Caco-2 (cell line): ENCODE measurements around the gene BNIP5. TPM values are rescaled to one million over a fixed set of nuclear protein-coding genes. Genes with fewer than 3 reads are reported as not detected.
A peak's percentile ranks its signal among the peaks of the same experiment; 100 is the strongest.

Experiments
- BruUV-seq: library from RNA; stranded (reverse); fragments of 400-500 nt; replicated peaks from 2 replicates; lab custom pipeline; 2021; lab: Mats Ljungman, UMichigan
- CTCF ChIA-PET: fragments of 300-600 bp; sonication (Branson Sonifier 250); formaldehyde crosslinking; loops from one replicate; lab custom pipeline; 2022; ENCODE audit warnings: antibody characterized with exemption; lab: Charles Lee
- POLR2A ChIA-PET: fragments of 300-600 bp; sonication (Branson Sonifier 250); formaldehyde crosslinking; loops from one replicate; lab custom pipeline; 2022; ENCODE audit warnings: antibody characterized with exemption; lab: Charles Lee
- DNase-seq, 2 experiments: peaks; one replicate each; pipeline versions ENCODE4 v3.0.0 to v3.0.0-alpha.2; 2020 to 2022
- H3K27me3 ChIP-seq: replicated peaks from 2 replicates; pipeline ENCODE4 v1.6.0; 2011; ENCODE audit warnings: low read length; ENCODE audit not compliant: control insufficient read depth, insufficient read depth
- H3K36me3 ChIP-seq: 2 replicates; pipeline ENCODE4 v1.5.1; 2011; ENCODE audit warnings: low read length; ENCODE audit not compliant: control insufficient read depth, insufficient read depth
- H3K4me1 ChIP-seq: fragments of 250-450 bp; sonication (Bioruptor Pico); 2 replicates; pipeline ENCODE4 v1.5.1; 2020; ENCODE audit warnings: mild to moderate bottlenecking
- H3K4me3 ChIP-seq: 2 replicates; pipeline ENCODE4 v1.5.1; 2011; ENCODE audit warnings: low read depth, mild to moderate bottlenecking, control low read depth, low read length
- H3K9me3 ChIP-seq: fragments of 250-450 bp; sonication (Bioruptor Pico); 2 replicates; pipeline ENCODE4 v1.5.1; 2020; ENCODE audit warnings: mild to moderate bottlenecking, moderate library complexity
- H3K27ac Mint-ChIP-seq: one replicate; pipeline ENCODE4 v1.8.0; 2022; ENCODE audit warnings: mixed read lengths; ENCODE audit not compliant: unreplicated experiment
- H3K27me3 Mint-ChIP-seq: one replicate; pipeline ENCODE4 v1.8.0; 2022; ENCODE audit warnings: mixed read lengths; ENCODE audit not compliant: insufficient read depth, unreplicated experiment
- H3K36me3 Mint-ChIP-seq: one replicate; pipeline ENCODE4 v1.8.0; 2022; ENCODE audit warnings: mild to moderate bottlenecking, mixed read lengths; ENCODE audit not compliant: insufficient read depth, unreplicated experiment
- H3K4me1 Mint-ChIP-seq: one replicate; pipeline ENCODE4 v1.8.0; 2022; ENCODE audit warnings: low read depth, mixed read lengths; ENCODE audit not compliant: unreplicated experiment
- H3K4me3 Mint-ChIP-seq: one replicate; pipeline ENCODE4 v1.8.0; 2022; ENCODE audit warnings: mild to moderate bottlenecking, moderate library complexity, mixed read lengths; ENCODE audit not compliant: unreplicated experiment
- H3K9me3 Mint-ChIP-seq: one replicate; pipeline ENCODE4 v1.8.0; 2022; ENCODE audit warnings: mixed read lengths; ENCODE audit not compliant: unreplicated experiment
- CTCF ChIP-seq, 2 experiments: fragments of 200-600 bp in 1 of 2; IDR thresholded peaks; 1 replicate in 1 of 2; 2 replicates in 1 of 2; pipeline versions ENCODE4 v1.5.1 to v1.8.0; 2011 to 2022; ENCODE audit warnings: antibody characterized with exemption in 1 of 2, control low read depth in 1 of 2, inconsistent platforms in 1 of 2, low read depth in 1 of 2, low read length in 1 of 2, mild to moderate bottlenecking in 1 of 2, moderate library complexity in 1 of 2; ENCODE audit not compliant: insufficient read depth in 1 of 2, severe bottlenecking in 1 of 2, unreplicated experiment in 1 of 2
- intact Hi-C: fragments of 100-400 bp; cut with micrococcal nuclease; formaldehyde crosslinking; loops from one replicate; pipeline ENCODE4 v1.10.0; 2022; ENCODE audit not compliant: unreplicated experiment
- total RNA-seq: library from RNA; stranded (reverse); gene quantifications from 2 replicates; pipeline ENCODE4 v1.2.3, GENCODE V29; 2022

Gene BNIP5
- total RNA-seq, 1 experiment from 2014 or later: 0.50 TPM

GRCh38 chr6:36289281-36289878 lies 47.3 kb downstream of the BNIP5 start:
- H3K4me1 ChIP-seq: peaks cover 17% of the 10 kb centered on the region
- Mint-ChIP-seq H3K4me1 (peaks cover 7% of the 10 kb centered on the region), H3K36me3 (no peaks in the 10 kb centered on the region), H3K27me3 (no peaks in the 10 kb centered on the region), H3K4me3 (no peak overlapping the region), H3K27ac (no peak overlapping the region), H3K9me3 (no peaks in the 10 kb centered on the region)
- no peaks in the 10 kb centered on the region for H3K9me3 ChIP-seq
- ChIA-PET POLR2A (no interaction called here), CTCF (interaction anchor here (1.5 kb wide), 1 partner anchor 13 kb away, joined by 3 read pairs; no protein-coding TSS in a partner anchor)
- intact Hi-C loops: no loop called here
- no peak overlapping the region for H3K4me3 ChIP-seq
- no peaks in the 10 kb centered on the region for H3K27me3 ChIP-seq
- no TSS peak for BruUV-seq
- peak in 1 of 2 experiments; percentile 44 for DNase-seq
- TF ChIP-seq CTCF (IDR thresholded peaks at IDR 0.05; ENCODE audit: insufficient read depth in 1 of 2, low read depth in 1 of 2, low read length in 1 of 2, severe bottlenecking in 1 of 2, unreplicated experiment in 1 of 2): no peak
- no peaks in the 10 kb centered on the region for H3K36me3 ChIP-seq

GRCh38 chr6:36286858-36287257 lies 49.8 kb downstream of the BNIP5 start:
- Histone ChIP-seq H3K27me3 (no peaks in the 10 kb centered on the region), H3K4me3 (no peak overlapping the region), H3K36me3 (no peaks in the 10 kb centered on the region), H3K4me1 (peaks cover 17% of the 10 kb centered on the region), H3K9me3 (no peaks in the 10 kb centered on the region)
- no peaks in the 10 kb centered on the region for H3K9me3 Mint-ChIP-seq
- no TSS peak for BruUV-seq
- peaks cover 7% of the 10 kb centered on the region for H3K4me1 Mint-ChIP-seq
- no peak for DNase-seq
- POLR2A ChIA-PET: no interaction called here
- intact Hi-C loops: no loop called here
- CTCF ChIA-PET: interaction anchor here (0.6 to 1.4 kb wide), 2 partner anchors 16 to 77 kb away, joined by 4 to 10 read pairs; no protein-coding TSS in a partner anchor
- no peak for TF ChIP-seq CTCF (IDR thresholded peaks at IDR 0.05; ENCODE audit: insufficient read depth in 1 of 2, low read depth in 1 of 2, low read length in 1 of 2, severe bottlenecking in 1 of 2, unreplicated experiment in 1 of 2)
- no peaks in the 10 kb centered on the region for H3K27me3 Mint-ChIP-seq
- H3K27ac Mint-ChIP-seq: no peak overlapping the region
- no peaks in the 10 kb centered on the region for H3K36me3 Mint-ChIP-seq
- no peak overlapping the region for H3K4me3 Mint-ChIP-seq

GRCh38 chr6:36285797-36286196 lies 50.9 kb downstream of the BNIP5 start:
- Histone ChIP-seq H3K4me1 (peaks cover 12% of the 10 kb centered on the region), H3K4me3 (no peak overlapping the region), H3K27me3 (no peaks in the 10 kb centered on the region), H3K9me3 (no peaks in the 10 kb centered on the region), H3K36me3 (no peaks in the 10 kb centered on the region)
- no peak for DNase-seq
- no peak for TF ChIP-seq CTCF (IDR thresholded peaks at IDR 0.05; ENCODE audit: insufficient read depth in 1 of 2, low read depth in 1 of 2, low read length in 1 of 2, severe bottlenecking in 1 of 2, unreplicated experiment in 1 of 2)
- Mint-ChIP-seq H3K27ac (no peak overlapping the region), H3K4me3 (no peak overlapping the region), H3K9me3 (no peaks in the 10 kb centered on the region), H3K27me3 (no peaks in the 10 kb centered on the region), H3K36me3 (no peaks in the 10 kb centered on the region), H3K4me1 (peaks cover 7% of the 10 kb centered on the region)
- CTCF ChIA-PET: interaction anchor here (1.4 kb wide), 1 partner anchor 17 kb away, joined by 4 read pairs; no protein-coding TSS in a partner anchor
- BruUV-seq: no TSS peak
- intact Hi-C loops: no loop called here
- POLR2A ChIA-PET: no interaction called here
